LHCN-M2 (cell line): ENCODE results near the gene TEAD1. TPM values are rescaled to one million over a fixed set of nuclear protein-coding genes. Genes with fewer than 3 reads are reported as not detected.

Experiments used
- DNase-seq: peaks from one replicate; pipeline ENCODE4 v3.0.0-alpha.2; 2012; ENCODE audit warnings: low read depth
- total RNA-seq: library from RNA; depleted of rRNA; stranded (reverse); fragments of >200 nt; gene quantifications from 2 replicates; pipeline ENCODE4 v1.2.3, GENCODE V29; 2014

TEAD1 gene
- total RNA-seq, 1 experiment from 2014 or later: 105 TPM

- peak; percentile 56 for DNase-seq
Measured at GRCh38 chr11:12893787-12894672, 219.8 kb downstream of the TEAD1 start.

- DNase-seq: no peak
Measured at GRCh38 chr11:12897390-12897789, 223.2 kb downstream of the TEAD1 start.

GRCh38 chr11:12897867-12898266, 223.6 kb downstream of the TEAD1 start:
- DNase-seq: no peak

GRCh38 chr11:12900496-12900895, 226.3 kb downstream of the TEAD1 start:
- peak; percentile 97 for DNase-seq

- peak; percentile 50 for DNase-seq
Measured at GRCh38 chr11:12901272-12901671, 227.1 kb downstream of the TEAD1 start.

- DNase-seq: peak; percentile 46
Measured at GRCh38 chr11:12901874-12902481, 227.8 kb downstream of the TEAD1 start.

- DNase-seq: no peak
Measured at GRCh38 chr11:12902791-12903486, 228.7 kb downstream of the TEAD1 start.

GRCh38 chr11:12905435-12905834, 231.2 kb downstream of the TEAD1 start:
- no peak for DNase-seq

- peak; percentile 36 for DNase-seq
Measured at GRCh38 chr11:12906501-12906900, 232.3 kb downstream of the TEAD1 start.

GRCh38 chr11:12909879-12910278, 235.7 kb downstream of the TEAD1 start:
- DNase-seq: no peak

GRCh38 chr11:12914400-12914912, 240.2 kb downstream of the TEAD1 start:
- DNase-seq: peak; percentile 94

- DNase-seq: no peak
Measured at GRCh38 chr11:12915093-12915492, 240.9 kb downstream of the TEAD1 start.

GRCh38 chr11:12917822-12918221, 243.6 kb downstream of the TEAD1 start:
- DNase-seq: no peak

- DNase-seq: no peak
Measured at GRCh38 chr11:12918667-12919066, 244.4 kb downstream of the TEAD1 start.

GRCh38 chr11:12922418-12922817, 248.2 kb downstream of the TEAD1 start:
- no peak for DNase-seq

GRCh38 chr11:12922980-12923507, 248.8 kb downstream of the TEAD1 start:
- DNase-seq: no peak

- no peak for DNase-seq
Measured at GRCh38 chr11:12924650-12925049, 250.4 kb downstream of the TEAD1 start.

- DNase-seq: no peak
Measured at GRCh38 chr11:12925520-12925919, 251.3 kb downstream of the TEAD1 start.

GRCh38 chr11:12927221-12927620, 253.0 kb downstream of the TEAD1 start:
- no peak for DNase-seq

- no peak for DNase-seq
Measured at GRCh38 chr11:12927886-12928285, 253.7 kb downstream of the TEAD1 start.

GRCh38 chr11:12930850-12931249, 256.6 kb downstream of the TEAD1 start:
- no peak for DNase-seq

- no peak for DNase-seq
Measured at GRCh38 chr11:12932485-12932884, 258.3 kb downstream of the TEAD1 start.
